ENCODE measurements around the gene BAZ1A.

DNA sequence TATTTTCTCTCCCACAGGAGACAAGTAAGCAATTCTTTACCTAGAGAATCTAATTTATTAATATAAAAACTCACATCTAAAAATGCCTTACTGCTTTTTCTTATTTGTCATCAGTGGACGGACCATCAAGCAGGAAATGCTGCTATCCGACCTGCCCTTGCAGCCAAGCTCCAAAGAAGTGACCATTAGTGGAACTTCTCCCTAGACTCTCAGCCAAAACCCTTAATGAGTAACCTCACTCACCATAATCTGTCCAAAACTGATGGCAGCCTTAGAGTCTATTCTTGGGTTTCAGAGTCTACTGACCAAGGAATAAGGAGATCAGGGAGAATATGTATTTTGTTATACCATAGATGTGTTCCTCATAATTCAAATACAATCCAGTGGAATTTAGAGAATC is 99.8 kb downstream of the BAZ1A start:
- TF ChIP-seq EZH2 (IDR thresholded peaks at IDR 0.05; ENCODE audit: insufficient read depth, poor library complexity, severe bottlenecking): no peak
- TF ChIP-seq EZH2phosphoT487 (IDR thresholded peaks at IDR 0.05; ENCODE audit: insufficient read depth, low read depth): no peak
